HepG2 (cell line): ENCODE measurements around the gene STYX. TPM values are rescaled to one million over a fixed set of nuclear protein-coding genes. Genes with fewer than 3 reads are reported as not detected.

Source experiments
- ATAC-seq: fragments of 200-7000 bp; cut with Tn5 transposase; 3 replicates; pipeline ENCODE4 v1.9.1; 2020; ENCODE audit warnings: mild to moderate bottlenecking, moderate library complexity
- BruUV-seq: library from RNA; stranded (reverse); fragments of 400-500 nt; replicated peaks from 2 replicates; lab custom pipeline; 2021; lab: Mats Ljungman, UMichigan
- CTCF ChIA-PET: fragments of 300-600 bp; formaldehyde crosslinking; extraction: SDS; loops from one replicate; lab custom pipeline; 2021; ENCODE audit warnings: low total read pairs, inconsistent platforms, low intra/inter-chr PET ratio; lab: Yijun Ruan, JAX
- POLR2A ChIA-PET: fragments of 350-600 bp; sonication (Branson Sonifier 250); formaldehyde crosslinking; loops from one replicate; lab custom pipeline; 2020; ENCODE audit warnings: antibody characterized with exemption, inconsistent platforms; lab: Yijun Ruan, JAX
- DNase-seq: peaks from one replicate; pipeline ENCODE4 v3.0.0-alpha.2; 2015; ENCODE audit warnings: low spot score
- FAIRE-seq: peaks from 3 replicates; lab custom pipeline; 2011; peaks lifted over from hg19 to GRCh38; lab: Jason Lieb, UNC
- H2AFZ ChIP-seq: one replicate; pipeline ENCODE4 v1.6.1; 2011; ENCODE audit warnings: low read length, inconsistent platforms
- H3K27ac ChIP-seq: fragments of 300-600 bp; 3 replicates; pipeline ENCODE4 v1.8.0; 2011; ENCODE audit warnings: mixed run types, mild to moderate bottlenecking, mixed read lengths, low read length, inconsistent platforms; ENCODE audit not compliant: insufficient read depth; ENCODE audit errors: extremely low read length
- H3K27me3 ChIP-seq, 2 experiments: fragments of 200-600 bp in 1 of 2; 2 replicates in 1 of 2; 3 replicates in 1 of 2; pipeline versions ENCODE4 v1.6.0 to v1.8.0; 2011; ENCODE audit warnings: low read length in 2 of 2, mild to moderate bottlenecking in 2 of 2, moderate library complexity in 2 of 2, inconsistent platforms in 1 of 2; ENCODE audit not compliant: insufficient read depth in 2 of 2, control insufficient read depth in 1 of 2
- H3K36me3 ChIP-seq, 2 experiments: fragments of 200-600 bp in 1 of 2; replicated peaks in 1 of 2; 2 replicates in 1 of 2; 3 replicates in 1 of 2; pipeline versions ENCODE4 v1.5.1 to v1.8.0; 2011; ENCODE audit warnings: low read length in 2 of 2, inconsistent platforms in 1 of 2; ENCODE audit not compliant: insufficient read depth in 2 of 2, control insufficient read depth in 1 of 2
- H3K4me1 ChIP-seq: 2 replicates; pipeline ENCODE4 v1.5.1; 2012; ENCODE audit warnings: low read length, inconsistent platforms; ENCODE audit not compliant: insufficient read depth
- H3K4me2 ChIP-seq: 2 replicates; pipeline ENCODE4 v1.6.0; 2011; ENCODE audit warnings: low read depth, low read length, inconsistent platforms
- H3K4me3 ChIP-seq, 3 experiments: fragments of 200-600 bp in 1 of 3; sonication (generic), shearing (Covaris generic) in 1 of 3; replicated peaks in 1 of 3; 2 replicates each; pipeline ENCODE4 v1.5.1; 2011 to 2016; ENCODE audit warnings: low read length in 3 of 3, inconsistent platforms in 2 of 3, low read depth in 2 of 3, mild to moderate bottlenecking in 2 of 3, control low read depth in 1 of 3, mixed read lengths in 1 of 3; ENCODE audit not compliant: insufficient read depth in 1 of 3
- H3K79me2 ChIP-seq: one replicate; pipeline ENCODE4 v1.6.1; 2011; ENCODE audit warnings: low read length, inconsistent platforms; ENCODE audit not compliant: insufficient read depth
- H3K9ac ChIP-seq: 2 replicates; pipeline ENCODE4 v1.6.0; 2011; ENCODE audit warnings: mild to moderate bottlenecking, low read depth, low read length, inconsistent platforms; ENCODE audit not compliant: insufficient read depth
- H3K9me3 ChIP-seq: 2 replicates; pipeline ENCODE4 v1.5.1; 2012; ENCODE audit warnings: mild to moderate bottlenecking, low read length
- H4K20me1 ChIP-seq: 2 replicates; pipeline ENCODE4 v1.6.0; 2011; ENCODE audit warnings: inconsistent platforms, mild to moderate bottlenecking, low read length, moderate library complexity; ENCODE audit not compliant: insufficient read depth
- AGO2 ChIP-seq: fragments of 200-400 bp; formaldehyde crosslinking; optimal IDR thresholded peaks from 2 replicates; pipeline ENCODE3; 2017; ENCODE audit warnings: mild to moderate bottlenecking, low read depth, low read length, moderate library complexity
- ELF4 ChIP-seq: sonication (generic); formaldehyde crosslinking; IDR thresholded peaks from 2 replicates; pipeline ENCODE4 v1.5.0; 2020; ENCODE audit warnings: missing genetic modification reagents, mild to moderate bottlenecking, moderate library complexity, borderline replicate concordance
- FOXM1 ChIP-seq: sonication (generic); formaldehyde crosslinking; IDR thresholded peaks from 2 replicates; pipeline ENCODE4 v1.5.0; 2020; ENCODE audit warnings: missing genetic modification reagents
- HNF4A ChIP-seq: sonication (generic); formaldehyde crosslinking; IDR thresholded peaks from 2 replicates; pipeline ENCODE4 v1.4.0; 2020; ENCODE audit warnings: missing genetic modification reagents
- IKZF4 ChIP-seq: sonication (generic); formaldehyde crosslinking; IDR thresholded peaks from 2 replicates; pipeline ENCODE4 v1.5.1; 2020; ENCODE audit warnings: borderline replicate concordance, mild to moderate bottlenecking, low read depth, missing genetic modification reagents; ENCODE audit errors: not compliant biosample characterization
- JUND ChIP-seq: sonication (generic); formaldehyde crosslinking; IDR thresholded peaks from 2 replicates; pipeline ENCODE4 v1.8.0; 2022; ENCODE audit warnings: mild to moderate bottlenecking, missing genetic modification reagents
- MYC ChIP-seq: sonication (generic); formaldehyde crosslinking; IDR thresholded peaks from 2 replicates; pipeline ENCODE4 v1.9.0; 2021; ENCODE audit warnings: missing genetic modification reagents, borderline replicate concordance
- TARDBP ChIP-seq: sonication (generic); formaldehyde crosslinking; IDR thresholded peaks from 2 replicates; pipeline ENCODE4 v1.8.0; 2022; ENCODE audit warnings: mild to moderate bottlenecking, missing genetic modification reagents
- ZNF264 ChIP-seq: sonication (generic); formaldehyde crosslinking; IDR thresholded peaks from 2 replicates; pipeline ENCODE4 v1.4.0; 2020; ENCODE audit warnings: missing genetic modification reagents
- ZNF496 ChIP-seq: sonication (generic); formaldehyde crosslinking; IDR thresholded peaks from 2 replicates; pipeline ENCODE4 v1.8.1; 2023; ENCODE audit warnings: mild to moderate bottlenecking, moderate library complexity, missing genetic modification reagents; ENCODE audit not compliant: insufficient replicate concordance
- ZNF563 ChIP-seq: sonication (generic); formaldehyde crosslinking; IDR thresholded peaks from 2 replicates; pipeline ENCODE4 v1.8.0; 2022; ENCODE audit warnings: mild to moderate bottlenecking, moderate library complexity, missing genetic modification reagents
- WGBS: methylation state at CpG from one replicate; pipeline ENCODE4 v1.1.6; 2017; ENCODE audit warnings: low lambda C conversion rate; 5-methylcytosine and 5-hydroxymethylcytosine counted together
- in situ Hi-C: cut with HindIII; loops from 2 replicates; pipeline ENCODE4 v1.10.0; 2017; ENCODE audit warnings: low pct_unique_long_range_greater_than_20kb; ENCODE audit not compliant: extremely low pct_ligation_motif_present
- intact Hi-C: fragments of 100-400 bp; cut with micrococcal nuclease; formaldehyde crosslinking; loops from one replicate; pipeline ENCODE4 v1.10.0; 2022; ENCODE audit not compliant: unreplicated experiment
- polyA plus RNA-seq, 8 experiments: library from polyadenylated mRNA; depleted of rRNA in 3 of 8; stranded (reverse) in 7 of 8; unstranded in 1 of 8; fragments of >200 nt; fragmentation: Illumina TruSeq in 4 of 8; extraction: Trizol in 4 of 8; gene quantifications; 2 replicates each; pipeline versions ENCODE4 v1.2.1 to v1.2.3, GENCODE V29; 2011 to 2016; ENCODE audit warnings: low read depth in 4 of 8, missing spikeins in 1 of 8, mixed read lengths in 1 of 8; ENCODE audit not compliant: insufficient read depth in 1 of 8
- total RNA-seq, 5 experiments: library from RNA; depleted of rRNA; stranded (reverse); fragments of >200 nt; fragmentation: Illumina TruSeq; extraction: Trizol; gene quantifications; 2 replicates each; pipeline ENCODE4 v1.2.3, GENCODE V29; 2016; ENCODE audit warnings: low read depth in 1 of 5
- TF ChIP-seq, protein P1 (sequence below): sonication (generic); formaldehyde crosslinking; IDR thresholded peaks from 2 replicates; pipeline ENCODE4 v1.4.0; 2020; ENCODE audit warnings: missing genetic modification reagents
- TF ChIP-seq, protein P2 (sequence below): sonication (generic); formaldehyde crosslinking; IDR thresholded peaks from 2 replicates; pipeline ENCODE4 v1.4.0; 2020; ENCODE audit warnings: missing genetic modification reagents

STYX gene
- total and polyA plus RNA-seq, 2 of the 13 experiments (the other 11 are each of a cell fraction or from before 2014, with no cell fraction given), result 6.6 to 10.9 TPM

DNA sequence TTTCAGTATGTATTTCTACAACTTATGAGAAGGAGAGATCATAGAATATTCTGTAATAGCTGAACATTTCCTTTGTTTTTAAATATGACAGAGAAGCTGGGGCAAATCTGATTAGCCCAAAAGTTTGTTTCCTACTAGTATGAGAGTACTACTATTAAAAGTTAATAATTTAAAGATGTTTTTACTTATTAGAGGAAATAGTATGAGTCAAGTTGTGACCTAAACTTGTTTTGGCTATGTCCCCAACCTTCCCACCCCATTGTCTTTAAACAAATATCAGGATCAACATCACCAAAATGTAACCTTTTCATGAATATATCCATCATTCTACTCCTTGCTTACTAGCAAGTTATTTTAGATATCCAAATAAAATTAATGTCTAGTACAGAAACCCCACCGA, 50.9 kb downstream of the STYX start:
- POLR2A ChIA-PET, result interaction anchor here (1.4 kb wide), 1 partner anchor 229 kb away, joined by 3 read pairs; the partner anchor contains the start of genes GPR137C and TXNDC16
- in situ Hi-C loops (no loop called here), intact Hi-C loops (no loop called here)
- Histone ChIP-seq H3K9me3 (no peaks in the 10 kb centered on the region), H3K36me3 (peaks cover 6 to 44% of the 10 kb centered on the region in 2 experiments), H3K4me3 (no peak overlapping the region), H3K27me3 (no peaks in the 10 kb centered on the region), H3K27ac (no peak overlapping the region), H3K79me2 (peaks cover 9% of the 10 kb centered on the region), H3K4me2 (no peak overlapping the region), H2AFZ (no peak overlapping the region), H4K20me1 (no peaks in the 10 kb centered on the region), H3K4me1 (0 out of 2 replicates have a peak, but pooled peaks cover 9% of the 10 kb centered on the region), H3K9ac (no peak overlapping the region)
- no peak for DNase-seq
- BruUV-seq, result no TSS peak
- FAIRE-seq, result no peak
- no peak for TF ChIP-seq IKZF4 (CRISPR knock-in tag)
- no peak for TF ChIP-seq AGO2
- no peak for ATAC-seq
- CTCF ChIA-PET, result no interaction called here
- WGBS, result 98% methylated on average over 1 of the region's 1 CpG

DNA sequence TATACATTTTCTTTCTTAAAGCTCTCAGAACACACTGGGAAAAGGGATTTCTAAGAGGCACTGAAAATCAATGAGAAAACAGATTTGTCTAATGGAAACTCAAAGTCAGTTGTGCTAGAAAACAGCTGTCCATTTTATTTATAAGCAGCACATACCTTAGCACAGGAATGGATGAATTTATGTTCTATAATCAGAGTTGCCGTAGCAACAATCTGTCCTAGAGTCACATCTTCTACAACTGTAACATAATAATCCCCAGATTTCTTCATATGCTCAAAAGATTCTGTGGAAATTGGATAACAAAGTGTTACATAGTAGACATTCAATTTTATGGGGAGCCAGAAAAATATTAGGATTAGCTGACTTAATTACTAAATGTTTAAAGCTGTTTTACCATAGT, 51.7 kb downstream of the STYX start:
- no peaks in the 10 kb centered on the region for H3K9me3 ChIP-seq
- in situ Hi-C loops (no loop called here), intact Hi-C loops (no loop called here)
- peaks cover 6 to 43% of the 10 kb centered on the region in 2 experiments for H3K36me3 ChIP-seq
- no peaks in the 10 kb centered on the region for H4K20me1 ChIP-seq
- ChIA-PET POLR2A (interaction anchor here (1.4 kb wide), 1 partner anchor 229 kb away, joined by 3 read pairs; the partner anchor contains the start of genes GPR137C and TXNDC16), CTCF (no interaction called here)
- ATAC-seq (no peak), DNase-seq (no peak), FAIRE-seq (no peak)
- no peak overlapping the region for H3K9ac ChIP-seq
- H2AFZ ChIP-seq, result no peak overlapping the region
- H3K79me2 ChIP-seq, result peaks cover 16% of the 10 kb centered on the region
- peaks cover 11% of the 10 kb centered on the region; the same call in 1 of the 2 replicates for H3K4me1 ChIP-seq
- WGBS, result 100% methylated on average over 1 of the region's 1 CpG
- no TSS peak for BruUV-seq
- H3K4me2 ChIP-seq, result no peak overlapping the region
- H3K27me3 ChIP-seq, result no peaks in the 10 kb centered on the region
- H3K4me3 ChIP-seq, result no peak overlapping the region
- H3K27ac ChIP-seq, result no peak overlapping the region
- TF ChIP-seq, protein P1, sequence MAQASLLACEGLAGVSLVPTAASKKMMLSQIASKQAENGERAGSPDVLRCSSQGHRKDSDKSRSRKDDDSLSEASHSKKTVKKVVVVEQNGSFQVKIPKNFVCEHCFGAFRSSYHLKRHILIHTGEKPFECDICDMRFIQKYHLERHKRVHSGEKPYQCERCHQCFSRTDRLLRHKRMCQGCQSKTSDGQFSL, result no peak
- TF ChIP-seq JUND (no peak), ZNF563 (CRISPR knock-in tag) (no peak), ZNF496 (CRISPR knock-in tag) (no peak), ELF4 (CRISPR knock-in tag) (no peak), HNF4A (CRISPR knock-in tag) (no peak), MYC (no peak), FOXM1 (no peak), TARDBP (CRISPR knock-in tag) (no peak), ZNF264 (CRISPR knock-in tag) (no peak)
- TF ChIP-seq, protein P2, sequence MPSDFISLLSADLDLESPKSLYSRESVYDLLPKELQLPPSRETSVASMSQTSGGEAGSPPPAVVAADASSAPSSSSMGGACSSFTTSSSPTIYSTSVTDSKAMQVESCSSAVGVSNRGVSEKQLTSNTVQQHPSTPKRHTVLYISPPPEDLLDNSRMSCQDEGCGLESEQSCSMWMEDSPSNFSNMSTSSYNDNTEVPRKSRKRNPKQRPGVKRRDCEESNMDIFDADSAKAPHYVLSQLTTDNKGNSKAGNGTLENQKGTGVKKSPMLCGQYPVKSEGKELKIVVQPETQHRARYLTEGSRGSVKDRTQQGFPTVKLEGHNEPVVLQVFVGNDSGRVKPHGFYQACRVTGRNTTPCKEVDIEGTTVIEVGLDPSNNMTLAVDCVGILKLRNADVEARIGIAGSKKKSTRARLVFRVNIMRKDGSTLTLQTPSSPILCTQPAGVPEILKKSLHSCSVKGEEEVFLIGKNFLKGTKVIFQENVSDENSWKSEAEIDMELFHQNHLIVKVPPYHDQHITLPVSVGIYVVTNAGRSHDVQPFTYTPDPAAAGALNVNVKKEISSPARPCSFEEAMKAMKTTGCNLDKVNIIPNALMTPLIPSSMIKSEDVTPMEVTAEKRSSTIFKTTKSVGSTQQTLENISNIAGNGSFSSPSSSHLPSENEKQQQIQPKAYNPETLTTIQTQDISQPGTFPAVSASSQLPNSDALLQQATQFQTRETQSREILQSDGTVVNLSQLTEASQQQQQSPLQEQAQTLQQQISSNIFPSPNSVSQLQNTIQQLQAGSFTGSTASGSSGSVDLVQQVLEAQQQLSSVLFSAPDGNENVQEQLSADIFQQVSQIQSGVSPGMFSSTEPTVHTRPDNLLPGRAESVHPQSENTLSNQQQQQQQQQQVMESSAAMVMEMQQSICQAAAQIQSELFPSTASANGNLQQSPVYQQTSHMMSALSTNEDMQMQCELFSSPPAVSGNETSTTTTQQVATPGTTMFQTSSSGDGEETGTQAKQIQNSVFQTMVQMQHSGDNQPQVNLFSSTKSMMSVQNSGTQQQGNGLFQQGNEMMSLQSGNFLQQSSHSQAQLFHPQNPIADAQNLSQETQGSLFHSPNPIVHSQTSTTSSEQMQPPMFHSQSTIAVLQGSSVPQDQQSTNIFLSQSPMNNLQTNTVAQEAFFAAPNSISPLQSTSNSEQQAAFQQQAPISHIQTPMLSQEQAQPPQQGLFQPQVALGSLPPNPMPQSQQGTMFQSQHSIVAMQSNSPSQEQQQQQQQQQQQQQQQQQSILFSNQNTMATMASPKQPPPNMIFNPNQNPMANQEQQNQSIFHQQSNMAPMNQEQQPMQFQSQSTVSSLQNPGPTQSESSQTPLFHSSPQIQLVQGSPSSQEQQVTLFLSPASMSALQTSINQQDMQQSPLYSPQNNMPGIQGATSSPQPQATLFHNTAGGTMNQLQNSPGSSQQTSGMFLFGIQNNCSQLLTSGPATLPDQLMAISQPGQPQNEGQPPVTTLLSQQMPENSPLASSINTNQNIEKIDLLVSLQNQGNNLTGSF (CRISPR knock-in tag), result no peak
